SK-N-SH (cell line): ENCODE data around the gene MYEOV. TPM values are rescaled to one million over a fixed set of nuclear protein-coding genes. Genes with fewer than 3 reads are reported as not detected.

ENCODE experiments used
- CTCF ChIA-PET: fragments of 300-600, 350-600 bp; formaldehyde crosslinking; extraction: SDS; loops from one replicate; lab custom pipeline; 2021; lab: Yijun Ruan, JAX
- POLR2A ChIA-PET: fragments of 350-600 bp; sonication (Branson Sonifier 250); formaldehyde crosslinking; extraction: SDS; loops from one replicate; lab custom pipeline; 2020; ENCODE audit warnings: antibody characterized with exemption, inconsistent platforms; lab: Yijun Ruan, JAX
- DNase-seq: peaks from one replicate; pipeline ENCODE4 v3.0.0; 2012
- H2AFZ ChIP-seq: fragments of 200-600 bp; sonication (generic); 2 replicates; pipeline ENCODE4 v1.8.1; 2016; ENCODE audit warnings: antibody characterized with exemption, mild to moderate bottlenecking, low read depth
- H3F3A ChIP-seq: fragments of 200-600 bp; sonication (generic); replicated peaks from 2 replicates; pipeline ENCODE3; 2016; ENCODE audit warnings: antibody characterized with exemption, mild to moderate bottlenecking; ENCODE audit not compliant: insufficient read depth
- H3K27ac ChIP-seq, 2 experiments: fragments of 200-500 bp in 1 of 2; fragments of 200-600 bp in 1 of 2; sonication (Bioruptor generic) in 1 of 2; sonication (generic), shearing (Covaris generic) in 1 of 2; 2 replicates each; pipeline versions ENCODE4 v1.5.1 to v1.6.1; 2014 to 2016; ENCODE audit warnings: low read depth in 2 of 2, inconsistent platforms in 1 of 2, low read length in 1 of 2, mild to moderate bottlenecking in 1 of 2, mixed read lengths in 1 of 2
- H3K27me3 ChIP-seq: fragments of 200-600 bp; sonication (generic), shearing (Covaris generic); 2 replicates; pipeline ENCODE4 v1.6.1; 2016; ENCODE audit warnings: mixed run types; ENCODE audit not compliant: insufficient read depth
- H3K36me3 ChIP-seq, 2 experiments: fragments of 200-500 bp in 1 of 2; fragments of 200-600 bp in 1 of 2; sonication (Bioruptor generic) in 1 of 2; sonication (generic) in 1 of 2; replicated peaks in 1 of 2; 2 replicates each; pipeline versions ENCODE3 to v1.5.1; 2014 to 2016; ENCODE audit warnings: low read length in 1 of 2, mild to moderate bottlenecking in 1 of 2; ENCODE audit not compliant: insufficient read depth in 2 of 2, control insufficient read depth in 1 of 2
- H3K4me1 ChIP-seq, 2 experiments: fragments of 200-500 bp in 1 of 2; fragments of 200-600 bp in 1 of 2; sonication (Bioruptor generic) in 1 of 2; sonication (generic), shearing (Covaris generic) in 1 of 2; 2 replicates each; pipeline versions ENCODE4 v1.5.1 to v1.6.1; 2014 to 2016; ENCODE audit warnings: low read depth in 1 of 2, low read length in 1 of 2, mixed run types in 1 of 2; ENCODE audit not compliant: insufficient read depth in 2 of 2, control insufficient read depth in 1 of 2
- H3K4me2 ChIP-seq: fragments of 200-600 bp; sonication (generic), shearing (Covaris generic); 2 replicates; pipeline ENCODE4 v1.6.1; 2017; ENCODE audit warnings: mixed run types
- H3K4me3 ChIP-seq, 2 experiments: fragments of 200-500 bp in 1 of 2; fragments of 200-600 bp in 1 of 2; sonication (Bioruptor generic) in 1 of 2; sonication (generic), shearing (Covaris generic) in 1 of 2; 2 replicates each; pipeline versions ENCODE4 v1.5.1 to v1.8.1; 2014 to 2016; ENCODE audit warnings: low read depth in 2 of 2, inconsistent platforms in 1 of 2, low read length in 1 of 2, mild to moderate bottlenecking in 1 of 2, mixed read lengths in 1 of 2, moderate library complexity in 1 of 2
- H3K79me2 ChIP-seq: fragments of 200-600 bp; sonication (generic); 2 replicates; pipeline ENCODE4 v1.8.1; 2017; ENCODE audit warnings: mild to moderate bottlenecking; ENCODE audit not compliant: insufficient read depth
- H3K9ac ChIP-seq: fragments of 200-600 bp; sonication (generic); 2 replicates; pipeline ENCODE4 v1.6.1; 2017; ENCODE audit warnings: mixed run types
- H3K9me2 ChIP-seq: fragments of 200-600 bp; sonication (generic); 2 replicates; pipeline ENCODE4 v1.6.1; 2017; ENCODE audit warnings: mixed run types
- H3K9me3 ChIP-seq: fragments of 200-600 bp; sonication (generic); 2 replicates; pipeline ENCODE4 v1.6.1; 2017; ENCODE audit warnings: mixed run types, mild to moderate bottlenecking, moderate library complexity
- H4K20me1 ChIP-seq: fragments of 200-600 bp; sonication (generic); 2 replicates; pipeline ENCODE4 v1.6.1; 2017; ENCODE audit warnings: mild to moderate bottlenecking, mixed run types; ENCODE audit not compliant: insufficient read depth
- CHD2 ChIP-seq: fragments of 150-350 bp; IDR thresholded peaks from 2 replicates; pipeline ENCODE4 v1.6.1; 2018; ENCODE audit warnings: low read length; ENCODE audit not compliant: partially characterized antibody
- CTCF ChIP-seq: fragments of 200-600 bp; sonication (generic); IDR thresholded peaks from 2 replicates; pipeline ENCODE4 v1.6.1; 2017; ENCODE audit warnings: antibody characterized with exemption, mild to moderate bottlenecking, moderate library complexity
- EP300 ChIP-seq, 2 experiments: IDR thresholded peaks; 2 replicates each; pipeline versions ENCODE4 v1.4.0 to v1.6.1; 2012; ENCODE audit warnings: borderline replicate concordance in 1 of 2, low read depth in 1 of 2, low read length in 1 of 2
- FOXJ3 ChIP-seq: sonication (generic); formaldehyde crosslinking; IDR thresholded peaks from 2 replicates; pipeline ENCODE4 v1.5.1; 2020; ENCODE audit warnings: mild to moderate bottlenecking, missing genetic modification reagents
- FOXM1 ChIP-seq: IDR thresholded peaks from 2 replicates; pipeline ENCODE4 v1.4.0; 2012; ENCODE audit warnings: low read depth, mild to moderate bottlenecking
- GABPA ChIP-seq: IDR thresholded peaks from 2 replicates; pipeline ENCODE4 v1.4.0; 2012; ENCODE audit warnings: low read depth, mild to moderate bottlenecking
- GATA2 ChIP-seq: sonication (generic); formaldehyde crosslinking; IDR thresholded peaks from 2 replicates; pipeline ENCODE4 v1.5.0; 2020; ENCODE audit warnings: mild to moderate bottlenecking, missing genetic modification reagents
- MEF2A ChIP-seq: IDR thresholded peaks from 2 replicates; pipeline ENCODE4 v1.4.0; 2012; ENCODE audit warnings: low read depth, borderline replicate concordance
- MXI1 ChIP-seq: IDR thresholded peaks from 2 replicates; pipeline ENCODE4 v1.6.1; 2012; ENCODE audit warnings: mild to moderate bottlenecking, low read depth, low read length, improper control_type of control experiment
- PBX3 ChIP-seq: IDR thresholded peaks from 2 replicates; pipeline ENCODE4; 2012
- POLR2AphosphoS5 ChIP-seq: IDR thresholded peaks from 2 replicates; pipeline ENCODE4 v1.6.1; 2012; ENCODE audit warnings: low read depth, low read length
- RAD21 ChIP-seq: IDR thresholded peaks from 2 replicates; pipeline ENCODE4 v1.6.1; 2012; ENCODE audit warnings: mild to moderate bottlenecking, low read length
- RCOR1 ChIP-seq: fragments of 150-350 bp; IDR thresholded peaks from 2 replicates; pipeline ENCODE4 v1.6.1; 2017; ENCODE audit warnings: antibody characterized with exemption, low read length
- REST ChIP-seq: IDR thresholded peaks from 2 replicates; pipeline ENCODE4 v1.6.1; 2012; ENCODE audit warnings: mild to moderate bottlenecking, low read depth, low read length, moderate library complexity
- RFX5 ChIP-seq: IDR thresholded peaks from 2 replicates; pipeline ENCODE4 v1.6.1; 2012; ENCODE audit warnings: mild to moderate bottlenecking, improper control_type of control experiment, low read length
- TEAD4 ChIP-seq: IDR thresholded peaks from 2 replicates; pipeline ENCODE4 v1.4.0; 2012; ENCODE audit warnings: mild to moderate bottlenecking, borderline replicate concordance; ENCODE audit not compliant: insufficient read depth
- USF1 ChIP-seq: IDR thresholded peaks from 2 replicates; pipeline ENCODE4 v1.4.0; 2012; ENCODE audit warnings: low read depth, borderline replicate concordance
- WGBS: methylation state at CpG from one replicate; pipeline ENCODE4 v1.1.6; 2017; ENCODE audit warnings: low lambda C conversion rate; 5-methylcytosine and 5-hydroxymethylcytosine counted together
- polyA plus RNA-seq, 3 experiments: library from polyadenylated mRNA; depleted of rRNA; stranded (reverse); fragments of >200 nt; gene quantifications; 2 replicates each; pipeline ENCODE4 v1.2.3, GENCODE V29; 2012
- TF ChIP-seq, protein P1 (sequence below): IDR thresholded peaks from 2 replicates; pipeline ENCODE4 v1.4.0; 2012; ENCODE audit warnings: low read depth

Gene MYEOV
- polyA plus RNA-seq, 1 of the 3 experiments (the other 2 are of a cell fraction) = 3.0 TPM

GRCh38 chr11:69337211-69337721 is 43.3 kb downstream of the MYEOV start:
- TF ChIP-seq RAD21 (no peak), GABPA (no peak), MEF2A (no peak), FOXM1 (no peak), GATA2 (no peak)
- Histone ChIP-seq H3K4me1 (peaks cover 0 to 9% of the 10 kb centered on the region in 2 experiments; a peak in 1 of 4 replicates), H3K9me2 (no peaks in the 10 kb centered on the region), H3K9me3 (no peaks in the 10 kb centered on the region), H4K20me1 (no peaks in the 10 kb centered on the region), H3K4me3 (no peak overlapping the region), H3K79me2 (no peaks in the 10 kb centered on the region; the same call in 1 of the 2 replicates), H3K9ac (no peak overlapping the region), H3K4me2 (no peak overlapping the region), H3K36me3 (no peaks in the 10 kb centered on the region), H3K27me3 (no peaks in the 10 kb centered on the region), H3K27ac (peak overlapping the region in 1 of 2 experiments; percentile 22; a peak in 1 of 4 replicates), H2AFZ (no peak overlapping the region), H3F3A (no peaks in the 10 kb centered on the region)
- ChIA-PET CTCF (no interaction called here), POLR2A (no interaction called here)
- WGBS = 64% methylated on average over 6 of the region's 6 CpGs
- DNase-seq = no peak

DNA sequence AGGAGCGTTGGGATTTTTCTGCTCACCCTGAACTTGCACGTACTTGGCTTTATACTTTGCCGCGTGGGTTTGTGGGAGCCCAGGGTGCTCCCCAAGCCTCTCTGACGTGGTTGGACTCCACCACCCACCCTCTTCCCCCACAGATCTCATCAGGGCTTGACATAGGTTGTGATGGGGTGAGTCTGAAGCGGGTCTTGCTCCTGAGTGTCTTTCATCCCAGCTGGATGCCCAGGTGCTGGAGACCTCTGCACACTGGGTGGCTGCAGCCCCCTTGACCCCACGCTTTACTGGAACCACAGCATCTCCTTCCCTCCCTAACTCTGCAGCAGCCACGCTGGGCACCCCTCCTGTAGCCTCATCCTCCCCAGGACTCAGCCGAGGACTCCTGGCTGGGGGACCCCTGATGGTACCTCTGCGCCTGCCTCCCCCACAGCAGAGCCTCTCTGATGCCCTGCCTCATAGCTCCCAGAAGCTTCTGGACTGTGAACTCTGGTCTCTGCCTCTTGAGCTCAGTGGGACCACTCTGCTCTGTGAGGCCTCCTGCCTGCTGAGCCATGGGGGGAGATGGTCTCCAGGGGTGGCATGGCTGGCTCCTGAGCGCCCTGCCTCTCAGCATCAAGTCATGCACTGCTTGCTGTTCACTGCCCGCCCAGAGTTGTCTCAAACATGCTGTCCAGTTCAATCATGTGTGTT is 45.2 kb downstream of the MYEOV start:
- CTCF ChIA-PET = no interaction called here
- TF ChIP-seq RAD21 (no peak), RCOR1 (no peak), FOXM1 (no peak), PBX3 (no peak), GATA2 (no peak), MXI1 (no peak), CHD2 (no peak), USF1 (no peak), POLR2AphosphoS5 (no peak), RFX5 (no peak), CTCF (no peak), MEF2A (no peak), FOXJ3 (CRISPR knock-in tag) (no peak), EP300 (IDR thresholded peaks at IDR 0.05; ENCODE audit: borderline replicate concordance in 1 of 2, low read depth in 1 of 2, low read length in 1 of 2) (no peak), REST (no peak), TEAD4 (no peak)
- TF ChIP-seq, protein P1, sequence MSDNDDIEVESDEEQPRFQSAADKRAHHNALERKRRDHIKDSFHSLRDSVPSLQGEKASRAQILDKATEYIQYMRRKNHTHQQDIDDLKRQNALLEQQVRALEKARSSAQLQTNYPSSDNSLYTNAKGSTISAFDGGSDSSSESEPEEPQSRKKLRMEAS = no peak

More for the DNA sequence above, 45.2 kb downstream of the MYEOV start:
- Histone ChIP-seq H3K4me2 (no peak overlapping the region), H3K4me3 (no peak overlapping the region), H3K9ac (no peak overlapping the region), H2AFZ (no peak overlapping the region), H3K79me2 (no peaks in the 10 kb centered on the region; the same call in 1 of the 2 replicates), H3K27me3 (no peaks in the 10 kb centered on the region), H4K20me1 (no peaks in the 10 kb centered on the region), H3F3A (no peaks in the 10 kb centered on the region), H3K9me3 (no peaks in the 10 kb centered on the region), H3K36me3 (no peaks in the 10 kb centered on the region), H3K4me1 (peaks cover 0 to 9% of the 10 kb centered on the region in 2 experiments; a peak in 1 of 4 replicates), H3K9me2 (no peaks in the 10 kb centered on the region), H3K27ac (no peak overlapping the region)
- POLR2A ChIA-PET = no interaction called here
- WGBS = 97% methylated on average over 12 of the region's 12 CpGs
- no peak for DNase-seq
